Measurements from ENCODE around the gene CREB5. TPM values are rescaled to one million over a fixed set of nuclear protein-coding genes. Genes with fewer than 3 reads are reported as not detected.

Gene CREB5
- total and polyA plus RNA-seq, 5 donors, result 4.0 to 20.4 (median 9.9) TPM

DNA sequence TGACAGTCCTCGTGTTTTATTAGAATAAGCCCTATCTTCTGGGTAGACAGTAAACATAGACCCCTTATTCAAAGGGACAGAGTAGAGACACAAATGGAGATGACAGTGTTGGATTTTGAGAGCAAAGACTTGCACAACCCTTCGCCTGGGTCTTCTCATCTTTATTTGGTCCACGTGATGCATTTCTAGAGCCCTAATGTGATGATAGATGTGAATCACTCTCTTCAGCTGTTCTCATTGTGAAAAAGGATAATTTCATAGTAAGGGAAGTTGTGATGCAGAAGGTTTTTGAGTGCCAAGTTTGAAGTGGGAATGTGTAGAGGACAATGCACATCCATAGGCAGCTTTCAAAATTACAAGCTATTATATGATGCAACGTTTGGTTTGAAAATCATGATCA is 86.3 kb downstream of the CREB5 start:
- no peaks in the 10 kb centered on the region for H3K4me1 ChIP-seq (ENCODE audit: control insufficient read depth, insufficient read depth, low read length)

GRCh38 chr7:28500138-28500537 is 87.8 kb downstream of the CREB5 start:
- Histone ChIP-seq H3K27ac (ENCODE audit: low read length) (no peak overlapping the region), H3K27me3 (ENCODE audit: control insufficient read depth, insufficient read depth) (no peaks in the 10 kb centered on the region), H3K9me3 (ENCODE audit: control insufficient read depth, low read length) (no peaks in the 10 kb centered on the region), H3K4me3 (ENCODE audit: low read length) (no peak overlapping the region), H3K4me1 (ENCODE audit: control insufficient read depth, insufficient read depth, low read length) (no peaks in the 10 kb centered on the region)
- intact Hi-C loops (cut with DNase I), result no loop called here
- ATAC-seq (no peak), DNase-seq (no peak)
- 80% methylated on average over 5 of the region's 5 CpGs for WGBS

More for the DNA sequence above, 86.3 kb downstream of the CREB5 start:
- no peak for DNase-seq
- Histone ChIP-seq H3K27ac (ENCODE audit: low read length) (no peak overlapping the region), H3K27me3 (ENCODE audit: control insufficient read depth, insufficient read depth) (no peaks in the 10 kb centered on the region), H3K9me3 (ENCODE audit: control insufficient read depth, low read length) (no peaks in the 10 kb centered on the region), H3K4me3 (ENCODE audit: low read length) (no peak overlapping the region)
- WGBS, result 94% methylated on average over 4 of the region's 4 CpGs
- ATAC-seq, result no peak
- intact Hi-C loops (cut with DNase I), result no loop called here

DNA sequence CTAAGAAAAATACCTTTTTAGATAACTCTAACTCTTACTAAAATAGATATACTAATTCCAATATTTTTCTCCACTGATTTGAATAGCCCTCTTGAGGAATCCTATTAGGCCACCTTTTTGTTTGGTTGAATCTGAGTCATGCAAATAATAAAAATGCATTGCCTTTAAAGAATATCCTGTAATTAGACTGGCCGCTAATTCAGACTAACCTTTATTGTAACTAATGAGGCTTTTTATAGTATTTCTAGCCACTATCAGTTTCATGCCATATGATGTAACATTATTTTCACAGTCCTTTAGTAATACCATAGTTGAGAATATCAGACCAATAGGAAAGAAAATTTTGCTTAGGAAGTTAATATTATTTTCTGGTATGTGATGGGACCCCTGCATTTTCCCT is 90.1 kb downstream of the CREB5 start:
- Histone ChIP-seq H3K9me3 (ENCODE audit: control insufficient read depth, low read length) (no peaks in the 10 kb centered on the region), H3K27me3 (ENCODE audit: control insufficient read depth, insufficient read depth) (no peaks in the 10 kb centered on the region), H3K4me1 (ENCODE audit: control insufficient read depth, insufficient read depth, low read length) (no peaks in the 10 kb centered on the region), H3K4me3 (ENCODE audit: low read length) (no peak overlapping the region), H3K27ac (ENCODE audit: low read length) (no peak overlapping the region)
- DNase-seq (no peak), ATAC-seq (no peak)
- 96% methylated on average over 1 of the region's 1 CpG for WGBS
- intact Hi-C loops (cut with DNase I), result no loop called here

DNA sequence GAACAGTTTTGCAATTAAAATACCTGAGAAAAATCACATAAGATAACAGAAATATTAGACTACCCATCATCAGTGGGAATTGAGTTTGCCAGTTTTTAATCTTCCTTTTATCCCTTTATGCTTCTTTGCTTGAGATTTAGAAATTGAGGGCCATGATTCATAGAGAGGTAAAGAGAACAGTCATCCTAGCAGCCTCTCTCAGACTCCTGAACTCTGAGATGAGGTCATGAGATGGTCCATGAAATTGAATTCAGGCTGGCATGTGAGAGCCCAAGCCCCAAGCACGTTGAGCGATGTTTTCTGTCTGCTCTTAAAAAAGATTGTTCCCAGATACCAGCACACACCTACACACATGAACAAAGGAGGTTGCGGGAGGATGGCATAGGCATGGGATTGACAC is 91.1 kb downstream of the CREB5 start:
- 88% methylated on average over 3 of the region's 3 CpGs for WGBS
- no peak for ATAC-seq
- intact Hi-C loops (cut with DNase I), result no loop called here
- no peaks in the 10 kb centered on the region for H3K4me1 ChIP-seq (ENCODE audit: control insufficient read depth, insufficient read depth, low read length)
- no peak overlapping the region for H3K27ac ChIP-seq (ENCODE audit: low read length)
- no peaks in the 10 kb centered on the region for H3K9me3 ChIP-seq (ENCODE audit: control insufficient read depth, low read length)
- H3K4me3 ChIP-seq (ENCODE audit: low read length), result no peak overlapping the region
- DNase-seq, result no peak
- H3K27me3 ChIP-seq (ENCODE audit: control insufficient read depth, insufficient read depth), result no peaks in the 10 kb centered on the region

DNA sequence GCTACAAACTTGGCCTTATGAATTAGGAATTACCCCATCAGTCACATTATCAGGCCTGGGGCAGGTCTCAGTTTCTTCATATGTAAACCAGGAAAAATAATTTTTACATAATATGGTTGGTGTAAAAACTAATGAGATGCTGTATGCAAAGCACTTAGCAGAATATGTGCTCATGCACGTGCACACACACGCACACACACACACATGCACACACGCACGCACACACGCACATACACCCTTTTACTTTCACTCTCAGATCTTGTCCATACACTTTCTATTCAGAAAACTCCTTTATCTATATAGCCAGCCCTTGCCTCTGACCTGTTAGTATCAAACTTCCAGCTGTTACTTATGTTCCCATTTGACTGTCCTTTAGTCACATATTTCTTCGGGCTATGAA is 92.7 kb downstream of the CREB5 start:
- Histone ChIP-seq H3K4me3 (ENCODE audit: low read length) (no peak overlapping the region), H3K9me3 (ENCODE audit: control insufficient read depth, low read length) (no peaks in the 10 kb centered on the region), H3K27ac (ENCODE audit: low read length) (no peak overlapping the region), H3K4me1 (ENCODE audit: control insufficient read depth, insufficient read depth, low read length) (no peaks in the 10 kb centered on the region), H3K27me3 (ENCODE audit: control insufficient read depth, insufficient read depth) (no peaks in the 10 kb centered on the region)
- no peak for ATAC-seq
- DNase-seq, result no peak
- 83% methylated on average over 6 of the region's 6 CpGs for WGBS
- intact Hi-C loops (cut with DNase I), result no loop called here

DNA sequence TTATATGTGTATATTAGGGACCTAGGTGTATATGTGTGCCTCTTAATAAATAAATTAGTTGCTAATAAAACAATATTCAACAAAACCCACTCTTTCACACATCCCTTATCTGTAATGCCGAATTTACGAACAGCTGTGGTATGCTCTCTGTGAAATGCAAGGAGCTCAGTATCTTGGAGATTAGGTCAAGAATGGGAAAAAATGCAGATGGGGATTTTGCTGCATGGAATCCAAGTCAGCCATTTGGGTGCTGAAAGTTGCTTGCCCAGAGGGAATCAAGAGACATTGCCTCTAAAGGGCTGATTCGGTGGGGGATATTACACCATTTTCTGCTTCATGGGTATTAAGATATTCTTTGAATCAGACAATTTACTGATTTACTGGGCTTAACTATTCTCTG is 93.5 kb downstream of the CREB5 start:
- intact Hi-C loops (cut with DNase I), result no loop called here
- no peak for ATAC-seq
- no peak for DNase-seq
- Histone ChIP-seq H3K27me3 (ENCODE audit: control insufficient read depth, insufficient read depth) (no peaks in the 10 kb centered on the region), H3K27ac (ENCODE audit: low read length) (no peak overlapping the region), H3K9me3 (ENCODE audit: control insufficient read depth, low read length) (no peaks in the 10 kb centered on the region), H3K4me3 (ENCODE audit: low read length) (no peak overlapping the region), H3K4me1 (ENCODE audit: control insufficient read depth, insufficient read depth, low read length) (no peaks in the 10 kb centered on the region)
- WGBS, result 55% methylated on average over 3 of the region's 3 CpGs

DNA sequence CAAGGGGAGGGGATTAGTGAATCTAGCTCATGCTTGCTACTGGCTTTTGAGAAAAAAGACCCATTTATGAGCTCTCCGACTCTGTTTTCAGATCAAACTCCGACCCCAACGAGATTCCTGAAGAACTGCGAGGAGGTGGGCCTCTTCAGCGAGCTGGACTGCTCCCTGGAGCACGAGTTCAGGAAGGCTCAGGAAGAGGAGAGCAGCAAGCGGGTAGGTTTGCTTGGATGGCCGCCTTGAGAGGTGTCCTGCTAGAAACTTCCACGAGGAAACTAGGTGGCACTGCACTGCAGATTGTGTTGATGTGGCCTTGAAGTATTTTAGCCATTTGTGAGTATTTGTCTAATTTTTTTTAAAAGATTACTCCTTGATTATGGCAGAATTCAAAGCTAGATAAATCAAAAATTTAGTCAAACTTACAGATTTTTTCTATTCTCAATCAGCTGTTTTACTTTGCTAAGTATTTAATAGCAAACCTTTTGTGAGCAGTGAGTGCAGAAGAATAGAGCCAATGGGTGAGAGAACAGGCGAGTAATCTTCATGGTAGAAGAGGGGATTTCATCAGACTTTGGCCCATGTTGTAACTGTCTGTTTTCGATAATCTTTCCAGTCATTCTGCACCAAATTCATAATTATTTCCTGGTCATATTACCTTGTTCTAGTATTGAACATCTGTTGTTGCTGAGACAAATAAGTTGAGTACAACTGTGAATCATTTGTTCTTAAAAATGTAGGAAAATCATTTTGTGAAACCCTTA is 95.4 kb downstream of the CREB5 start:
- Histone ChIP-seq H3K4me3 (ENCODE audit: low read length) (no peak overlapping the region), H3K27me3 (ENCODE audit: control insufficient read depth, insufficient read depth) (no peaks in the 10 kb centered on the region), H3K9me3 (ENCODE audit: control insufficient read depth, low read length) (no peaks in the 10 kb centered on the region), H3K27ac (ENCODE audit: low read length) (no peak overlapping the region), H3K4me1 (ENCODE audit: control insufficient read depth, insufficient read depth, low read length) (no peaks in the 10 kb centered on the region)
- WGBS, result 89% methylated on average over 11 of the region's 11 CpGs
- DNase-seq (no peak), ATAC-seq (no peak)
- intact Hi-C loops (cut with DNase I), result no loop called here

- H3K27me3 ChIP-seq (ENCODE audit: control insufficient read depth, insufficient read depth), result no peaks in the 10 kb centered on the region
- H3K4me3 ChIP-seq (ENCODE audit: low read length), result no peak overlapping the region
- H3K4me1 ChIP-seq (ENCODE audit: control insufficient read depth, insufficient read depth, low read length), result no peaks in the 10 kb centered on the region
- intact Hi-C loops (cut with DNase I), result no loop called here
- H3K9me3 ChIP-seq (ENCODE audit: control insufficient read depth, low read length), result no peaks in the 10 kb centered on the region
- no peak overlapping the region for H3K27ac ChIP-seq (ENCODE audit: low read length)
- ATAC-seq (no peak), DNase-seq (peak in 1 of 3 donors; percentile 45)
- 59% methylated on average over 12 of the region's 12 CpGs for WGBS
Observed at GRCh38 chr7:28509251-28510025, 97.1 kb downstream of the CREB5 start.

- 84% methylated on average over 2 of the region's 2 CpGs for WGBS
- intact Hi-C loops (cut with DNase I), result no loop called here
- no peaks in the 10 kb centered on the region for H3K27me3 ChIP-seq (ENCODE audit: control insufficient read depth, insufficient read depth)
- H3K27ac ChIP-seq (ENCODE audit: low read length), result no peak overlapping the region
- no peaks in the 10 kb centered on the region for H3K4me1 ChIP-seq (ENCODE audit: control insufficient read depth, insufficient read depth, low read length)
- DNase-seq (no peak), ATAC-seq (no peak)
- no peak overlapping the region for H3K4me3 ChIP-seq (ENCODE audit: low read length)
- no peaks in the 10 kb centered on the region for H3K9me3 ChIP-seq (ENCODE audit: control insufficient read depth, low read length)
Observed at GRCh38 chr7:28510026-28510369, 97.7 kb downstream of the CREB5 start.

DNA sequence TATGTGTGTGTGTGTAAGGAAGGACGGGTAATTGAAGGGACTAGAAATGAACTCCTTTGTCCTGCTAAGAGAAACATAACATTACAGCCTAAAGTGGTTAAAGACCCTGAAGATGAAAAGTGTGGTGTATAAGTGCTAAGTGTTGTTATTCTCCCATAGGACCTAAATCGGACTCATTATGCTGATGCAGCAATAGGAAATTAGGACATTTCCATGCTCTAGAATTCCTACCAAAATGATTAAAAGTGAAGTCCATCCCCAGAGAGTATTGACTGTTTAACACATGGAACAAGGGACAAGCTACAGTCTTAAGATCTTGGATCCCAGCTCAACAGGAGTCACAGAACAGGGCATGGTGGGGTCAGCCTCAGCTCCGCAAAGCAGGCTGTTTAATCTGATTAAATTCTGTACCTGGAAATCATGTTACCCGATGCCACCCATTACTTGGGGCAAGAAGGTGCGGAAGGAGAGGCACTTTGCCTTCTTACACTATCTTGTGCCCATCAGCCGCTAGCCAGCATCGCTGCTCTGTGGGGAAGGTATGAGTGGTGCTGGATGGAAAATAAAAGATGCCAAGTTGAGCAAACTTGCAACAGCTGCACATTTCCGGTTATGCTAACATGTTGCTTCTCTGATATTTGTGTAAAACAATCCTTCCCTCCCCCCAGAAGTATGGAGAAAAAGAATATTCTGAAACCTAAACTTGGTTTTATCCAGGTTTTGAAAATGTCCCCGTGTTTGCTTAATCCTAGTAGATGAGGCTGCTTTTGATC is 100.5 kb downstream of the CREB5 start:
- no peaks in the 10 kb centered on the region for H3K9me3 ChIP-seq (ENCODE audit: control insufficient read depth, low read length)
- intact Hi-C loops (cut with DNase I), result no loop called here
- WGBS, result 85% methylated on average over 9 of the region's 9 CpGs
- H3K4me1 ChIP-seq (ENCODE audit: control insufficient read depth, insufficient read depth, low read length), result no peaks in the 10 kb centered on the region
- no peaks in the 10 kb centered on the region for H3K27me3 ChIP-seq (ENCODE audit: control insufficient read depth, insufficient read depth)
- H3K27ac ChIP-seq (ENCODE audit: low read length), result no peak overlapping the region
- no peak for DNase-seq
- ATAC-seq, result no peak
- H3K4me3 ChIP-seq (ENCODE audit: low read length), result no peak overlapping the region
